Stomach (tissue), 4 donors: Measurements from ENCODE around the gene DMTF1.

ENCODE experiments used
- CTCF ChIP-seq, 7 experiments: fragments of 450-650 bp in 4 of 7; fragments of 200-600 bp in 3 of 7; sonication (generic) in 3 of 7; IDR thresholded peaks; one replicate each; pipeline ENCODE4 v1.5.1; 2016 to 2019; ENCODE audit warnings: antibody characterized with exemption in 7 of 7, control low read depth in 2 of 7, mild to moderate bottlenecking in 1 of 7
- EP300 ChIP-seq: sonication (generic); formaldehyde crosslinking; IDR thresholded peaks from one replicate; pipeline ENCODE4 v1.6.1; 2017; ENCODE audit warnings: antibody characterized with exemption
- POLR2A ChIP-seq, 4 donors: fragments of 450-650 bp; IDR thresholded peaks; one replicate each; pipeline ENCODE4 v1.6.1; 2016; ENCODE audit warnings: antibody characterized with exemption in 4 of 4, control low read depth in 2 of 4, mild to moderate bottlenecking in 1 of 4, moderate library complexity in 1 of 4

- no peak for TF ChIP-seq CTCF (IDR thresholded peaks at IDR 0.05)
- TF ChIP-seq POLR2A (IDR thresholded peaks at IDR 0.05): no peak
- TF ChIP-seq EP300: no peak
Observed at GRCh38 chr7:87210506-87210905, 58.3 kb downstream of the DMTF1 start.
